IMR-90 (cell line): ENCODE results near the gene AKR1C2. TPM values are rescaled to one million over a fixed set of nuclear protein-coding genes. Genes with fewer than 3 reads are reported as not detected.

Experiments
- ATAC-seq: fragments of 200-7000 bp; cut with Tn5 transposase; 2 replicates; pipeline ENCODE4 v1.9.1; 2020; ENCODE audit warnings: low read depth, mild to moderate bottlenecking, moderate library complexity
- BruUV-seq: library from RNA; stranded (reverse); fragments of 400-500 nt; replicated peaks from 2 replicates; lab custom pipeline; 2021; lab: Mats Ljungman, UMichigan
- CTCF ChIA-PET: fragments of 300-600 bp; formaldehyde crosslinking; extraction: SDS; loops from one replicate; lab custom pipeline; 2021; ENCODE audit warnings: antibody characterized with exemption; lab: Yijun Ruan, JAX
- POLR2A ChIA-PET: fragments of 300-600 bp; sonication (Branson Sonifier 250); formaldehyde crosslinking; loops from one replicate; lab custom pipeline; 2022; ENCODE audit warnings: antibody characterized with exemption; ENCODE audit not compliant: unreplicated experiment; lab: Charles Lee
- DNase-seq: peaks from one replicate; pipeline ENCODE4 v3.0.0; 2013
- H2AFZ ChIP-seq: replicated peaks from 2 replicates; pipeline ENCODE3; 2013; ENCODE audit warnings: low read length, mild to moderate bottlenecking; ENCODE audit not compliant: poor library complexity
- H2AK5ac ChIP-seq: 2 replicates; pipeline ENCODE4 v1.6.1; 2013; ENCODE audit warnings: low read depth, low read length, inconsistent platforms
- H2AK9ac ChIP-seq: replicated peaks from 2 replicates; pipeline ENCODE3; 2013; ENCODE audit warnings: mild to moderate bottlenecking, low read depth, low read length, moderate library complexity; ENCODE audit not compliant: poor library complexity
- H2BK120ac ChIP-seq: 2 replicates; pipeline ENCODE4 v1.6.1; 2013; ENCODE audit warnings: low read depth, low read length, inconsistent platforms
- H2BK15ac ChIP-seq: 3 replicates; pipeline ENCODE4 v1.6.1; 2013; ENCODE audit warnings: low read depth, low read length, inconsistent platforms
- H2BK20ac ChIP-seq: 2 replicates; pipeline ENCODE4 v1.6.1; 2013; ENCODE audit warnings: low read depth, mild to moderate bottlenecking, inconsistent platforms, low read length, moderate library complexity
- H2BK5ac ChIP-seq: 2 replicates; pipeline ENCODE4 v1.6.1; 2013; ENCODE audit warnings: mild to moderate bottlenecking, low read depth, low read length, inconsistent platforms; ENCODE audit not compliant: poor library complexity, severe bottlenecking
- H3K14ac ChIP-seq: replicated peaks from 2 replicates; pipeline ENCODE4 v1.6.1; 2013; ENCODE audit warnings: low read depth, low read length, inconsistent platforms
- H3K18ac ChIP-seq: 2 replicates; pipeline ENCODE4 v1.6.1; 2013; ENCODE audit warnings: low read depth, low read length, control low read depth
- H3K23ac ChIP-seq: 2 replicates; pipeline ENCODE4 v1.6.1; 2013; ENCODE audit warnings: low read depth, low read length, inconsistent platforms
- H3K27ac ChIP-seq: 2 replicates; pipeline ENCODE4 v1.5.1; 2013; ENCODE audit warnings: mild to moderate bottlenecking, control low read depth, low read length; ENCODE audit not compliant: insufficient read depth
- H3K27me3 ChIP-seq: 2 replicates; pipeline ENCODE4 v1.6.1; 2013; ENCODE audit warnings: low read length; ENCODE audit not compliant: control insufficient read depth, insufficient read depth
- H3K36me3 ChIP-seq: 2 replicates; pipeline ENCODE4 v1.6.1; 2013; ENCODE audit warnings: low read length, mixed read lengths; ENCODE audit not compliant: control insufficient read depth, insufficient read depth
- H3K4ac ChIP-seq: 2 replicates; pipeline ENCODE4 v1.6.1; 2013; ENCODE audit warnings: low read depth, low read length, inconsistent platforms
- H3K4me1 ChIP-seq: 2 replicates; pipeline ENCODE4 v1.6.1; 2013; ENCODE audit warnings: low read length, mixed read lengths; ENCODE audit not compliant: control insufficient read depth, insufficient read depth
- H3K4me2 ChIP-seq: 2 replicates; pipeline ENCODE4 v1.6.1; 2013; ENCODE audit warnings: low read depth, mild to moderate bottlenecking, control low read depth, low read length, moderate library complexity
- H3K4me3 ChIP-seq: 2 replicates; pipeline ENCODE4 v1.5.1; 2013; ENCODE audit warnings: low read depth, mild to moderate bottlenecking, control low read depth, low read length, moderate library complexity; ENCODE audit not compliant: insufficient read depth
- H3K56ac ChIP-seq: 2 replicates; pipeline ENCODE4 v1.6.1; 2013; ENCODE audit warnings: low read length, inconsistent platforms; ENCODE audit not compliant: insufficient read depth; ENCODE audit errors: extremely low read depth
- H3K79me1 ChIP-seq, 2 experiments: 2 replicates each; pipeline ENCODE4 v1.6.1; 2013; ENCODE audit warnings: low read length in 2 of 2, inconsistent platforms in 1 of 2, low read depth in 1 of 2
- H3K9ac ChIP-seq: 2 replicates; pipeline ENCODE4 v1.6.1; 2013; ENCODE audit warnings: low read depth, low read length, control low read depth
- H3K9me1 ChIP-seq: 2 replicates; pipeline ENCODE4 v1.6.1; 2013; ENCODE audit warnings: low read length, inconsistent platforms; ENCODE audit not compliant: insufficient read depth
- H3K9me3 ChIP-seq: 2 replicates; pipeline ENCODE4 v1.6.1; 2013; ENCODE audit warnings: low read length; ENCODE audit not compliant: control insufficient read depth, insufficient read depth
- H4K20me1 ChIP-seq: 2 replicates; pipeline ENCODE4 v1.6.1; 2013; ENCODE audit warnings: low read length, inconsistent platforms; ENCODE audit not compliant: insufficient read depth
- H4K5ac ChIP-seq: 2 replicates; pipeline ENCODE4 v1.6.1; 2013; ENCODE audit warnings: mild to moderate bottlenecking, low read depth, low read length, control low read depth
- H4K8ac ChIP-seq, 2 experiments: 2 replicates each; pipeline ENCODE4 v1.6.1; 2013; ENCODE audit warnings: low read depth in 2 of 2, low read length in 2 of 2, control low read depth in 1 of 2, inconsistent platforms in 1 of 2
- H4K91ac ChIP-seq: 2 replicates; pipeline ENCODE4 v1.6.1; 2013; ENCODE audit warnings: low read depth, low read length, inconsistent platforms; ENCODE audit not compliant: insufficient read depth
- BHLHE40 ChIP-seq: fragments of 150-350 bp; IDR thresholded peaks from 2 replicates; pipeline ENCODE4 v1.6.1; 2016; ENCODE audit warnings: mild to moderate bottlenecking, low read depth, low read length
- CEBPB ChIP-seq: IDR thresholded peaks from 2 replicates; pipeline ENCODE4 v1.6.1; 2012; ENCODE audit warnings: low read depth, low read length, improper control_type of control experiment
- CHD1 ChIP-seq: IDR thresholded peaks from 2 replicates; pipeline ENCODE4 v1.6.1; 2012; ENCODE audit warnings: low read depth, low read length, improper control_type of control experiment
- CTCF ChIP-seq: conservative IDR thresholded peaks from 2 replicates; pipeline ENCODE4 v1.5.1; 2012; ENCODE audit warnings: mild to moderate bottlenecking, low read depth, low read length, improper control_type of control experiment
- ELK1 ChIP-seq: fragments of 150-350 bp; IDR thresholded peaks from 2 replicates; pipeline ENCODE4 v1.6.1; 2016; ENCODE audit warnings: low read depth, mild to moderate bottlenecking, low read length, moderate library complexity, borderline replicate concordance
- FOS ChIP-seq: fragments of 150-350 bp; IDR thresholded peaks from 2 replicates; pipeline ENCODE4 v1.6.1; 2016; ENCODE audit warnings: low read depth, low read length
- MAFK ChIP-seq: IDR thresholded peaks from 2 replicates; pipeline ENCODE4 v1.6.1; 2012; ENCODE audit warnings: low read depth, low read length, improper control_type of control experiment
- MAZ ChIP-seq: IDR thresholded peaks from 2 replicates; pipeline ENCODE4 v1.6.1; 2012; ENCODE audit warnings: low read depth, mild to moderate bottlenecking, low read length, improper control_type of control experiment, moderate library complexity, borderline replicate concordance
- MXI1 ChIP-seq: IDR thresholded peaks from 2 replicates; pipeline ENCODE4 v1.6.1; 2012; ENCODE audit warnings: low read depth, mild to moderate bottlenecking, low read length, moderate library complexity, borderline replicate concordance
- NFE2L2 ChIP-seq: fragments of 150-350 bp; IDR thresholded peaks from 2 replicates; pipeline ENCODE4 v1.6.1; 2016; ENCODE audit warnings: low read depth, mild to moderate bottlenecking, low read length
- POLR2A ChIP-seq: IDR thresholded peaks from 2 replicates; pipeline ENCODE4 v1.6.1; 2012; ENCODE audit warnings: mild to moderate bottlenecking, low read depth, low read length
- RAD21 ChIP-seq: IDR thresholded peaks from 2 replicates; pipeline ENCODE4 v1.6.1; 2012; ENCODE audit warnings: low read length, improper control_type of control experiment
- RCOR1 ChIP-seq: IDR thresholded peaks from 2 replicates; pipeline ENCODE4 v1.6.1; 2012; ENCODE audit warnings: mild to moderate bottlenecking, low read length, improper control_type of control experiment; ENCODE audit not compliant: insufficient replicate concordance
- RFX5 ChIP-seq: IDR thresholded peaks from 2 replicates; pipeline ENCODE4 v1.8.0; 2012; ENCODE audit warnings: low read depth, mild to moderate bottlenecking, low read length, moderate library complexity
- SMC3 ChIP-seq: fragments of 150-350 bp; IDR thresholded peaks from 2 replicates; pipeline ENCODE4 v1.6.1; 2016; ENCODE audit warnings: low read depth, mild to moderate bottlenecking, antibody characterized with exemption, low read length, moderate library complexity
- USF2 ChIP-seq: fragments of 150-350 bp; IDR thresholded peaks from 2 replicates; pipeline ENCODE4 v1.6.1; 2017; ENCODE audit warnings: mild to moderate bottlenecking, antibody characterized with exemption, low read length, low read depth
- WGBS, 2 experiments: methylation state at CpG; one replicate each; pipeline versions ENCODE4 v1.1.5 to v1.1.7; 2013; ENCODE audit warnings: missing lambda C conversion rate in 2 of 2; ENCODE audit not compliant: insufficient read length in 1 of 2; ENCODE audit errors: extremely low coverage in 2 of 2; 5-methylcytosine and 5-hydroxymethylcytosine counted together
- dilution Hi-C: fragments of 300-500 bp; cut with HindIII; formaldehyde crosslinking; loops from one replicate; pipeline ENCODE4 v1.14.3; 2018; ENCODE audit warnings: low sequenced_read_pairs; ENCODE audit not compliant: unreplicated experiment
- in situ Hi-C: fragments of 300-500 bp; cut with MboI; formaldehyde crosslinking; loops from 3 replicates; pipeline ENCODE4 v1.14.3; 2019; ENCODE audit warnings: low sequenced_read_pairs, inconsistent platforms, mixed read lengths
- intact Hi-C: fragments of 100-400 bp; cut with micrococcal nuclease; formaldehyde crosslinking; loops from 2 replicates; pipeline ENCODE4 v1.10.0; 2022
- polyA plus RNA-seq, 3 experiments: library from polyadenylated mRNA; depleted of rRNA; stranded (reverse); fragments of >200 nt; gene quantifications; 2 replicates each; pipeline ENCODE4 v1.2.3, GENCODE V29; 2012; ENCODE audit warnings: low replicate concordance in 1 of 3
- total RNA-seq: library from RNA; depleted of rRNA; stranded (reverse); fragments of >200 nt; gene quantifications from 2 replicates; pipeline ENCODE4 v1.2.3, GENCODE V29; 2012

The AKR1C2 gene
- total and polyA plus RNA-seq, 2 of the 4 experiments (the other 2 are of a cell fraction): 0.36 to 1.0 TPM

- in situ Hi-C loops: no loop called here
- intact Hi-C loops: no loop called here
- no peak overlapping the region for H3K18ac ChIP-seq
- H3K9me1 ChIP-seq: no peaks in the 10 kb centered on the region
- H3K4me1 ChIP-seq: peaks cover 4% of the 10 kb centered on the region; the same call in 1 of the 2 replicates
- H3K56ac ChIP-seq: no peak overlapping the region
- H4K5ac ChIP-seq: no peak overlapping the region
- H3K4me3 ChIP-seq: no peak overlapping the region
- dilution Hi-C loops: no loop called here
- ChIA-PET CTCF (no interaction called here), POLR2A (no interaction called here)
- H2AK5ac ChIP-seq: no peak overlapping the region
- H3K14ac ChIP-seq: no peak overlapping the region
- H2AK9ac ChIP-seq: no peak overlapping the region
- no peaks in the 10 kb centered on the region for H3K79me1 ChIP-seq
- H3K9ac ChIP-seq: no peak overlapping the region
- no peak overlapping the region for H3K4me2 ChIP-seq
- H2BK5ac ChIP-seq: no peak overlapping the region
- no peaks in the 10 kb centered on the region for H4K20me1 ChIP-seq
- no peak overlapping the region for H2BK20ac ChIP-seq
- H3K27me3 ChIP-seq: no peaks in the 10 kb centered on the region
- H3K27ac ChIP-seq: no peak overlapping the region
- H3K23ac ChIP-seq: no peak overlapping the region
- TF ChIP-seq CTCF (no peak), MXI1 (no peak), MAFK (no peak), MAZ (no peak), CEBPB (no peak), CHD1 (no peak), RCOR1 (no peak), RFX5 (no peak), FOS (no peak), SMC3 (no peak), RAD21 (no peak), POLR2A (no peak), BHLHE40 (no peak), ELK1 (no peak), USF2 (no peak), NFE2L2 (no peak)
- DNase-seq: no peak
- no TSS peak for BruUV-seq
- ATAC-seq: no peak
- H3K36me3 ChIP-seq: no peaks in the 10 kb centered on the region
- no peak overlapping the region for H3K4ac ChIP-seq
- no peak overlapping the region for H2BK120ac ChIP-seq
- H4K8ac ChIP-seq: no peak overlapping the region
- H3K9me3 ChIP-seq: peaks cover 5% of the 10 kb centered on the region
- no peak overlapping the region for H4K91ac ChIP-seq
- H2BK15ac ChIP-seq: no peak overlapping the region
- no peak overlapping the region for H2AFZ ChIP-seq
- WGBS, 2 experiments: no CpG with 5 or more reads among the region's 1 CpG
Observed at GRCh38 chr10:5030989-5031388, 27.3 kb upstream of the AKR1C2 start.
